BJ (cell line): ENCODE measurements around the gene ZNF804A. TPM values are rescaled to one million over a fixed set of nuclear protein-coding genes. Genes with fewer than 3 reads are reported as not detected.

Experiments used
- CTCF ChIA-PET: fragments of 350-600 bp; formaldehyde crosslinking; extraction: SDS; loops from one replicate; lab custom pipeline; 2021; ENCODE audit warnings: antibody characterized with exemption, inconsistent platforms; lab: Yijun Ruan, JAX
- POLR2A ChIA-PET: fragments of 300-600 bp; sonication (Branson Sonifier 250); formaldehyde crosslinking; extraction: SDS; loops from one replicate; lab custom pipeline; 2021; ENCODE audit warnings: antibody characterized with exemption; lab: Charles Lee
- DNase-seq: peaks from one replicate; pipeline ENCODE4 v3.0.0-alpha.2; 2011; ENCODE audit warnings: low read depth
- H3K27me3 ChIP-seq: 2 replicates; pipeline ENCODE4 v1.6.0; 2011; ENCODE audit warnings: low read length; ENCODE audit not compliant: control insufficient read depth, insufficient read depth
- H3K36me3 ChIP-seq: 2 replicates; pipeline ENCODE4 v1.5.1; 2011; ENCODE audit warnings: low read length; ENCODE audit not compliant: control insufficient read depth, insufficient read depth
- H3K4me3 ChIP-seq: 2 replicates; pipeline ENCODE4 v1.5.1; 2011; ENCODE audit warnings: low read depth, mild to moderate bottlenecking, control low read depth, low read length
- CTCF ChIP-seq: IDR thresholded peaks from 2 replicates; pipeline ENCODE4 v1.5.1; 2011; ENCODE audit warnings: low read depth, mild to moderate bottlenecking, control low read depth, inconsistent platforms, low read length, moderate library complexity; ENCODE audit not compliant: insufficient read depth
- polyA plus RNA-seq: library from polyadenylated mRNA; depleted of rRNA; stranded (reverse); fragments of >200 nt; gene quantifications from 2 replicates; pipeline ENCODE4 v1.2.3, GENCODE V29; 2011

Gene ZNF804A
- polyA plus RNA-seq, 1 experiment, result 0.53 TPM

- Histone ChIP-seq H3K4me3 (no peak overlapping the region), H3K36me3 (no peaks in the 10 kb centered on the region), H3K27me3 (no peaks in the 10 kb centered on the region)
- ChIA-PET CTCF (no interaction called here), POLR2A (no interaction called here)
- TF ChIP-seq CTCF, result no peak
- DNase-seq, result no peak
Observed at GRCh38 chr2:184780384-184780783, 182.1 kb downstream of the ZNF804A start.

- CTCF ChIA-PET, result no interaction called here
Observed at GRCh38 chr2:184780944-184781343, 182.6 kb downstream of the ZNF804A start.

GRCh38 chr2:184783576-184783975 lies 185.2 kb downstream of the ZNF804A start:
- Histone ChIP-seq H3K27me3 (no peaks in the 10 kb centered on the region), H3K36me3 (no peaks in the 10 kb centered on the region), H3K4me3 (no peak overlapping the region)
- TF ChIP-seq CTCF, result no peak
- DNase-seq, result no peak
- CTCF ChIA-PET, result no interaction called here
- POLR2A ChIA-PET, result no interaction called here

More at GRCh38 chr2:184780944-184781343, 182.6 kb downstream of the ZNF804A start:
- POLR2A ChIA-PET, result no interaction called here
- Histone ChIP-seq H3K27me3 (no peaks in the 10 kb centered on the region), H3K4me3 (no peak overlapping the region), H3K36me3 (no peaks in the 10 kb centered on the region)
- no peak for DNase-seq
- no peak for TF ChIP-seq CTCF

- no peaks in the 10 kb centered on the region for H3K36me3 ChIP-seq
- CTCF ChIA-PET, result no interaction called here
- H3K27me3 ChIP-seq, result no peaks in the 10 kb centered on the region
- H3K4me3 ChIP-seq, result no peak overlapping the region
- no peak for DNase-seq
- TF ChIP-seq CTCF, result no peak
- POLR2A ChIA-PET, result no interaction called here
Observed at GRCh38 chr2:184793176-184793575, 194.8 kb downstream of the ZNF804A start.

GRCh38 chr2:184799379-184799778 lies 201.1 kb downstream of the ZNF804A start:
- H3K27me3 ChIP-seq, result no peaks in the 10 kb centered on the region
- ChIA-PET POLR2A (no interaction called here), CTCF (interaction anchor here (0.7 kb wide), 1 partner anchor 14 kb away, joined by 3 read pairs; no protein-coding TSS in a partner anchor)
- no peaks in the 10 kb centered on the region for H3K36me3 ChIP-seq
- DNase-seq, result no peak
- H3K4me3 ChIP-seq, result no peak overlapping the region
- TF ChIP-seq CTCF, result no peak
